ENCODE results near the gene C1QC.

C1QC gene

DNA sequence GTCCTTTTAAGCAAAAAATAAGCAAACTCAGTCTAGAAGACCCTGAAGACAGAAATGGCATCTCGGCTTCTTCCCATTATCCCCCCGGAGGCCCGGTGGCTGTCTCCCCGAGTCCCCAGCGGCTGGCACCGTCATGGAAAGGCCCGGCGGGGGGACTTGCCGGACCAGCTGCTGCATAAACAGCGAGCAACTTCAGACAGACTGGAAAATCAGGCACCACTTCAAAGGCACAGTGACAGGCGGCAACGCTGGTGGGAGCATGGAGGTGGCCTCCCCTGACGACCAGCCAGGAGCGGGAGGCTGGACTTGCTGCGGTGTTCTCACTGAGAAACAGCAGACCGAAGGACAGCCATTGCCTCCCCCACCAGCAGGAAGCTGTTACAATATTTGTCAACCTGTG, 25.4 kb upstream of the C1QC start:
- Histone ChIP-seq H3K4me3 (IDR thresholded peaks at IDR 0.05; ENCODE audit: insufficient read depth, low read depth, low read length) (no peak overlapping the region), H3K27ac (no peak overlapping the region), H3K9ac (no peak overlapping the region), H3K79me2 (ENCODE audit: insufficient read depth, low read depth) (no peaks in the 10 kb centered on the region), H2AFZ (ENCODE audit: low read depth) (no peak overlapping the region), H3K4me2 (no peak overlapping the region), H3K4me1 (ENCODE audit: low read depth, poor library complexity, severe bottlenecking) (no peaks in the 10 kb centered on the region), H3K36me3 (ENCODE audit: insufficient read depth) (no peaks in the 10 kb centered on the region), H3K27me3 (ENCODE audit: insufficient read depth, low read depth) (peaks cover 92% of the 10 kb centered on the region), H4K20me1 (ENCODE audit: insufficient read depth) (no peaks in the 10 kb centered on the region)
- TF ChIP-seq, protein P1, sequence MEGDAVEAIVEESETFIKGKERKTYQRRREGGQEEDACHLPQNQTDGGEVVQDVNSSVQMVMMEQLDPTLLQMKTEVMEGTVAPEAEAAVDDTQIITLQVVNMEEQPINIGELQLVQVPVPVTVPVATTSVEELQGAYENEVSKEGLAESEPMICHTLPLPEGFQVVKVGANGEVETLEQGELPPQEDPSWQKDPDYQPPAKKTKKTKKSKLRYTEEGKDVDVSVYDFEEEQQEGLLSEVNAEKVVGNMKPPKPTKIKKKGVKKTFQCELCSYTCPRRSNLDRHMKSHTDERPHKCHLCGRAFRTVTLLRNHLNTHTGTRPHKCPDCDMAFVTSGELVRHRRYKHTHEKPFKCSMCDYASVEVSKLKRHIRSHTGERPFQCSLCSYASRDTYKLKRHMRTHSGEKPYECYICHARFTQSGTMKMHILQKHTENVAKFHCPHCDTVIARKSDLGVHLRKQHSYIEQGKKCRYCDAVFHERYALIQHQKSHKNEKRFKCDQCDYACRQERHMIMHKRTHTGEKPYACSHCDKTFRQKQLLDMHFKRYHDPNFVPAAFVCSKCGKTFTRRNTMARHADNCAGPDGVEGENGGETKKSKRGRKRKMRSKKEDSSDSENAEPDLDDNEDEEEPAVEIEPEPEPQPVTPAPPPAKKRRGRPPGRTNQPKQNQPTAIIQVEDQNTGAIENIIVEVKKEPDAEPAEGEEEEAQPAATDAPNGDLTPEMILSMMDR (conservative IDR thresholded peaks at IDR 0.05; ENCODE audit: low read depth, low read length), result no peak

DNA sequence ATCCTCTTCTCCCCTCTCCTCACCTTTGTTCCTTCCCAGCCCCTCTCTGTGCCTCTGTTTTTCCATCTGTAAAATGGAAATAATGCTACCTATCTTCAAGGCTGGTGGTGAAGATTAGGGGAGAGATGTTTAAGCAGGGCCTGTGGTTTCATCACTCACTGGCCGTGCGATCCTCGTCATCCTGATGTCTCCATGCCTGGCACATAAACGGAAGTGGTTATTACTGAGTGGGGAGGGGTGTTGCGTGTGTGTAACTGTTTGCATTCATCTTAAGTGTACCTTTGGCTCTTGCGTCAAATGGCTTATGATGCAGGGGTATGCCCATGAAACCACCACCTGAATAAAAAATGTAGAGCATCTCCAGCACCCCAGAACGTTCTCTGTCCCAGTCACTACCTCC, 24.2 kb upstream of the C1QC start:
- Histone ChIP-seq H4K20me1 (ENCODE audit: insufficient read depth) (no peaks in the 10 kb centered on the region), H3K4me2 (no peak overlapping the region), H3K4me1 (ENCODE audit: low read depth, poor library complexity, severe bottlenecking) (no peaks in the 10 kb centered on the region), H3K27me3 (ENCODE audit: insufficient read depth, low read depth) (peaks cover 88% of the 10 kb centered on the region), H3K4me3 (IDR thresholded peaks at IDR 0.05; ENCODE audit: insufficient read depth, low read depth, low read length) (no peak overlapping the region), H3K79me2 (ENCODE audit: insufficient read depth, low read depth) (no peaks in the 10 kb centered on the region), H3K36me3 (ENCODE audit: insufficient read depth) (no peaks in the 10 kb centered on the region), H3K27ac (no peak overlapping the region), H2AFZ (ENCODE audit: low read depth) (no peak overlapping the region), H3K9ac (no peak overlapping the region)
- TF ChIP-seq, protein P1 (conservative IDR thresholded peaks at IDR 0.05; ENCODE audit: low read depth, low read length), result no peak

DNA sequence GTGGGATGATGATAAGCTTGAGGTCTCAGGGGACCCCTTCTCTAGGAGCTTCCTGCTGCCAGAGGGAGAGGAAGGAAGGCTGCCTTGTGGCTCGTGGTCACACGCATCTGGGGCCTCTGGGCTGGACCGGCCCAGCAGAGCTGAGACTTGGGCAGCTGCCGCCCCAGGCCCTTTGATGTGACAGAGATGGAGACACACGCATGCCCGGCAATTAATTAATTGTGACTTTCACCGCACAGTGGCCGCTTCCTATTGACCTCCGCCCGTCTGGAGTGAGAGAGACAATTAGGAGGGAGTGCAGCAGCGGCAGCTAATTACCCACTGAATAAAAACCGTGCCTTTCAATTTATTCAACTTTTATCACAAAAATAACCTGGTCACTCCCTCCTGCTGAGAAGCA, 23.6 kb upstream of the C1QC start:
- H3K4me3 ChIP-seq (IDR thresholded peaks at IDR 0.05; ENCODE audit: insufficient read depth, low read depth, low read length), result no peak overlapping the region
- no peaks in the 10 kb centered on the region for H3K36me3 ChIP-seq (ENCODE audit: insufficient read depth)
- H3K27ac ChIP-seq, result no peak overlapping the region
- H3K4me2 ChIP-seq, result no peak overlapping the region
- peaks cover 88% of the 10 kb centered on the region for H3K27me3 ChIP-seq (ENCODE audit: insufficient read depth, low read depth)
- H3K4me1 ChIP-seq (ENCODE audit: low read depth, poor library complexity, severe bottlenecking), result no peaks in the 10 kb centered on the region
- no peaks in the 10 kb centered on the region for H4K20me1 ChIP-seq (ENCODE audit: insufficient read depth)
- H3K79me2 ChIP-seq (ENCODE audit: insufficient read depth, low read depth), result no peaks in the 10 kb centered on the region
- H2AFZ ChIP-seq (ENCODE audit: low read depth), result no peak overlapping the region
- no peak overlapping the region for H3K9ac ChIP-seq
- TF ChIP-seq, protein P1 (conservative IDR thresholded peaks at IDR 0.05; ENCODE audit: low read depth, low read length), result no peak

DNA sequence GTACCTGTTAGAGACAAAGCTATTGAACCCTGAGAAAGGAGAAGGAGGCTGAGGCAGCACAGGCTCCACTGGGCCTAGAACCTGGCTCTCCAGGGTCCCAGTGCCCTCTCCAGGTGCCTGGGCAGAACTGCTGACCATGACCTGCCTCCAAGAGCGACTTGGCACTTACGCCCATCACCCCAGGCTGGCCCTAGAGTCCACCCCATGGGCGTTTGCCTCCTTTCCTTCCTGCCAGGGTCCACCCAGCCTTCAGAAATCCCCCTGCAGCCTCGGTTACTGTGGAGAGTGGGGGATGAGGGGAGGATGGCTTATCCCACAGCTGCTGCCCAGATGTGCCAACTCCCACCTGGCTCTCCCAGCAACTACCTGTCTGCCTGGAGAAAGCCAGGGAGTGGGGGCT, 21.7 kb upstream of the C1QC start:
- Histone ChIP-seq H3K4me3 (IDR thresholded peaks at IDR 0.05; ENCODE audit: insufficient read depth, low read depth, low read length) (no peak overlapping the region), H3K36me3 (ENCODE audit: insufficient read depth) (no peaks in the 10 kb centered on the region), H3K27ac (no peak overlapping the region), H3K9ac (no peak overlapping the region), H3K4me1 (ENCODE audit: low read depth, poor library complexity, severe bottlenecking) (no peaks in the 10 kb centered on the region), H4K20me1 (ENCODE audit: insufficient read depth) (no peaks in the 10 kb centered on the region), H3K4me2 (no peak overlapping the region), H3K27me3 (ENCODE audit: insufficient read depth, low read depth) (peaks cover 84% of the 10 kb centered on the region), H3K79me2 (ENCODE audit: insufficient read depth, low read depth) (no peaks in the 10 kb centered on the region), H2AFZ (ENCODE audit: low read depth) (no peak overlapping the region)
- TF ChIP-seq, protein P1 (conservative IDR thresholded peaks at IDR 0.05; ENCODE audit: low read depth, low read length), result no peak

Data from KMS-11 (cell line).